Subcutaneous abdominal adipose tissue (tissue), 5 donors: ENCODE data around the gene KDM2A.

Experiments used
- H3K27ac ChIP-seq: one replicate; pipeline ENCODE4 v1.7.0; 2013; ENCODE audit warnings: low read depth, mild to moderate bottlenecking, inconsistent platforms, low read length, moderate library complexity
- H3K27me3 ChIP-seq, 5 donors: one replicate each; pipeline ENCODE4 v1.7.0; 2013; ENCODE audit warnings: low read length in 5 of 5, inconsistent platforms in 1 of 5; ENCODE audit not compliant: control insufficient read depth in 5 of 5, insufficient read depth in 4 of 5
- H3K36me3 ChIP-seq, 5 donors: one replicate each; pipeline ENCODE4 v1.7.0; 2013; ENCODE audit warnings: low read length in 5 of 5; ENCODE audit not compliant: control insufficient read depth in 5 of 5, insufficient read depth in 5 of 5
- H3K4me1 ChIP-seq, 5 donors: one replicate each; pipeline ENCODE4 v1.7.0; 2013; ENCODE audit warnings: low read length in 5 of 5, mild to moderate bottlenecking in 3 of 5, moderate library complexity in 1 of 5; ENCODE audit not compliant: control insufficient read depth in 5 of 5, insufficient read depth in 5 of 5
- H3K4me3 ChIP-seq, 5 donors: one replicate each; pipeline ENCODE4 v1.7.0; 2013; ENCODE audit warnings: low read length in 5 of 5, low read depth in 1 of 5
- H3K9ac ChIP-seq, 5 donors: one replicate each; pipeline ENCODE4 v1.7.0; 2013; ENCODE audit warnings: low read length in 5 of 5, mild to moderate bottlenecking in 4 of 5, moderate library complexity in 3 of 5
- H3K9me3 ChIP-seq, 5 donors: one replicate each; pipeline ENCODE4 v1.7.0; 2013; ENCODE audit warnings: low read length in 5 of 5; ENCODE audit not compliant: control insufficient read depth in 5 of 5
- donor health status: healthy.
- donor health status: healthy.
- donor health status: healthy.
- donor health status: healthy.
- donor health status: healthy.

KDM2A gene

GRCh38 chr11:67277231-67277961 lies 158.3 kb downstream of the KDM2A start:
- no peaks in the 10 kb centered on the region for H3K9me3 ChIP-seq
- peak overlapping the region in 4 of 5 donors; percentile 32 to 55 (median 48) for H3K4me3 ChIP-seq
- H3K4me1 ChIP-seq, result peaks cover 21 to 100% (median 86%) of the 10 kb centered on the region in 5 donors
- peak overlapping the region; percentile 81 for H3K27ac ChIP-seq
- H3K27me3 ChIP-seq, result no peaks in the 10 kb centered on the region
- H3K36me3 ChIP-seq, result peaks cover 0 to 40% (median 36%) of the 10 kb centered on the region in 5 donors
- peak overlapping the region in 4 of 5 donors; percentile 34 to 82 (median 53) for H3K9ac ChIP-seq

- Histone ChIP-seq H3K4me3 (peak overlapping the region in 4 of 5 donors; percentile 6 to 55 (median 32)), H3K27ac (peak overlapping the region; percentile 81), H3K9me3 (no peaks in the 10 kb centered on the region), H3K9ac (peak overlapping the region; percentile 34 to 64 (median 48)), H3K36me3 (peaks cover 0 to 47% (median 45%) of the 10 kb centered on the region in 5 donors), H3K4me1 (peaks cover 12 to 100% (median 85%) of the 10 kb centered on the region in 5 donors), H3K27me3 (no peaks in the 10 kb centered on the region)
Observed at GRCh38 chr11:67278135-67278938, 159.3 kb downstream of the KDM2A start.

GRCh38 chr11:67278939-67279588 lies 160.0 kb downstream of the KDM2A start:
- no peak overlapping the region for H3K4me3 ChIP-seq
- peak overlapping the region in 2 of 5 donors; percentile 35 to 47 for H3K9ac ChIP-seq
- H3K9me3 ChIP-seq, result no peaks in the 10 kb centered on the region
- H3K27ac ChIP-seq, result no peak overlapping the region
- peaks cover 12 to 100% (median 82%) of the 10 kb centered on the region in 5 donors for H3K4me1 ChIP-seq
- H3K27me3 ChIP-seq, result no peaks in the 10 kb centered on the region
- peaks cover 0 to 55% (median 53%) of the 10 kb centered on the region in 5 donors for H3K36me3 ChIP-seq

GRCh38 chr11:67279589-67280340 lies 160.7 kb downstream of the KDM2A start:
- peak overlapping the region; percentile 16 for H3K27ac ChIP-seq
- H3K36me3 ChIP-seq, result peaks cover 0 to 61% (median 58%) of the 10 kb centered on the region in 5 donors
- H3K9me3 ChIP-seq, result no peaks in the 10 kb centered on the region
- peaks cover 12 to 97% (median 77%) of the 10 kb centered on the region in 5 donors for H3K4me1 ChIP-seq
- no peaks in the 10 kb centered on the region for H3K27me3 ChIP-seq
- peak overlapping the region in 1 of 5 donors; percentile 35 for H3K9ac ChIP-seq
- H3K4me3 ChIP-seq, result no peak overlapping the region

GRCh38 chr11:67280341-67280787 lies 161.3 kb downstream of the KDM2A start:
- Histone ChIP-seq H3K36me3 (peaks cover 0 to 66% (median 64%) of the 10 kb centered on the region in 5 donors), H3K9ac (peak overlapping the region in 1 of 5 donors; percentile 19), H3K27ac (peak overlapping the region; percentile 16)

GRCh38 chr11:67280788-67281551 lies 161.9 kb downstream of the KDM2A start:
- Histone ChIP-seq H3K4me1 (peaks cover 12 to 97% (median 70%) of the 10 kb centered on the region in 5 donors), H3K9ac (peak overlapping the region in 1 of 5 donors; percentile 19), H3K9me3 (no peaks in the 10 kb centered on the region), H3K27ac (peak overlapping the region; percentile 16), H3K36me3 (peaks cover 0 to 72% (median 69%) of the 10 kb centered on the region in 5 donors), H3K4me3 (no peak overlapping the region), H3K27me3 (no peaks in the 10 kb centered on the region)

More at GRCh38 chr11:67280341-67280787, 161.3 kb downstream of the KDM2A start:
- peaks cover 12 to 97% (median 71%) of the 10 kb centered on the region in 5 donors for H3K4me1 ChIP-seq
- no peaks in the 10 kb centered on the region for H3K9me3 ChIP-seq
- no peaks in the 10 kb centered on the region for H3K27me3 ChIP-seq
- no peak overlapping the region for H3K4me3 ChIP-seq

GRCh38 chr11:67281552-67282150 lies 162.6 kb downstream of the KDM2A start:
- peaks cover 11 to 97% (median 70%) of the 10 kb centered on the region in 5 donors for H3K4me1 ChIP-seq
- H3K9ac ChIP-seq, result no peak overlapping the region
- H3K27ac ChIP-seq, result no peak overlapping the region
- no peaks in the 10 kb centered on the region for H3K9me3 ChIP-seq
- no peaks in the 10 kb centered on the region for H3K27me3 ChIP-seq
- no peak overlapping the region for H3K4me3 ChIP-seq
- peaks cover 0 to 78% (median 73%) of the 10 kb centered on the region in 5 donors for H3K36me3 ChIP-seq

- Histone ChIP-seq H3K27ac (no peak overlapping the region), H3K36me3 (peaks cover 0 to 82% (median 78%) of the 10 kb centered on the region in 5 donors), H3K4me1 (peaks cover 9 to 97% (median 70%) of the 10 kb centered on the region in 5 donors), H3K4me3 (no peak overlapping the region), H3K9ac (peak overlapping the region in 1 of 5 donors; percentile 7), H3K27me3 (no peaks in the 10 kb centered on the region), H3K9me3 (no peaks in the 10 kb centered on the region)
Observed at GRCh38 chr11:67282155-67282875, 163.3 kb downstream of the KDM2A start.
